ENCODE data around the gene NEURL1. TPM values are rescaled to one million over a fixed set of nuclear protein-coding genes. Genes with fewer than 3 reads are reported as not detected.
A peak's percentile ranks its signal among the peaks of the same experiment; 100 is the strongest.

NEURL1 gene
- total RNA-seq, 2 donors from 2014 or later = 1.4 to 1.8 TPM

DNA sequence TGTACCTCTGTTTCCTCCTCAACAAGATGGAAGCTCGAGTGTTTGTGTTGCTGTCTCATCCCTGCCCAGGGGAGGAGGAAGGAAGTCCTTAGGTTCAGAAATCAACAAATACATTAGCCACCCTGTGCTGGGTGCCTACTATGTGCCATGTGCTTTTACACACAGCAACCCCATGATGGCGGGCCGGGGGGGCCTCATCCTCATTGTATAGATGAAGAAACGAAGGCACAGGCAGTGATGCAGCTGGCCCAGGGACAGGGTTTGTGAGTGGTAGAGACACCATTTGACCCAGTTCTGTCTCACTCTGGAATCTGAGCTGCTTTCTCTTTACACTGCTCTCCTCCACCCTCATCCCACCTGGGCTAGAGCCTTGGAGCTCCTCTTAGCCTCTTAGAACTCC lies 39.5 kb upstream of the NEURL1 start:
- ATAC-seq (no peak), DNase-seq (ENCODE audit: low spot score) (no peak)
- Mint-ChIP-seq H3K27me3 (no peaks in the 10 kb centered on the region), H3K4me1 (ENCODE audit: low read depth in 2 of 2) (peaks cover 27 to 43% of the 10 kb centered on the region in 2 donors), H3K36me3 (no peaks in the 10 kb centered on the region), H3K4me3 (peak overlapping the region; percentile 71), H3K27ac (peak overlapping the region; percentile 64 to 79), H3K9me3 (no peaks in the 10 kb centered on the region)

DNA sequence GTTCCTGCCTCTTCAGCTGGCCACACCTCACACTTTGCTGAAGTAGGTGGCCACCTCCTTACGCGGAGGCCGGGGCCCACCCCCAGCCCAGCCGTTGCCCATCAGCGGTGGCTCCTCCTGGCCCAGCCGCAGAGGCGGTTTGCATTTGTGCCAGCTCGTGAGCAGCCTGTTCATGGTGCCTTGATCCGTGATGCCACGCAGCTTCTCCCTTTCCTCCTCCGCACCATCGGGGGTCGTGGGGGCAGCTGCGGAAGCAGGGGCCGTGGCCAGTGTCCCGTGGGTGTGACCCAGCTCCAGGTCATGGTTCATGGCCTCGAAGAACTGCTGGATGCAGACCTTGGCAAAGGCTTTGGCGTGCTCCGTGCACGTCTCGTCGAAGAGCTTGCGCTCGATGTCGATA lies 38.3 kb upstream of the NEURL1 start:
- Mint-ChIP-seq H3K4me3 (no peak overlapping the region), H3K9me3 (no peaks in the 10 kb centered on the region), H3K36me3 (no peaks in the 10 kb centered on the region), H3K4me1 (ENCODE audit: low read depth in 2 of 2) (peaks cover 21 to 40% of the 10 kb centered on the region in 2 donors), H3K27me3 (no peaks in the 10 kb centered on the region), H3K27ac (no peak overlapping the region)
- ATAC-seq (no peak), DNase-seq (ENCODE audit: low spot score) (no peak)

DNA sequence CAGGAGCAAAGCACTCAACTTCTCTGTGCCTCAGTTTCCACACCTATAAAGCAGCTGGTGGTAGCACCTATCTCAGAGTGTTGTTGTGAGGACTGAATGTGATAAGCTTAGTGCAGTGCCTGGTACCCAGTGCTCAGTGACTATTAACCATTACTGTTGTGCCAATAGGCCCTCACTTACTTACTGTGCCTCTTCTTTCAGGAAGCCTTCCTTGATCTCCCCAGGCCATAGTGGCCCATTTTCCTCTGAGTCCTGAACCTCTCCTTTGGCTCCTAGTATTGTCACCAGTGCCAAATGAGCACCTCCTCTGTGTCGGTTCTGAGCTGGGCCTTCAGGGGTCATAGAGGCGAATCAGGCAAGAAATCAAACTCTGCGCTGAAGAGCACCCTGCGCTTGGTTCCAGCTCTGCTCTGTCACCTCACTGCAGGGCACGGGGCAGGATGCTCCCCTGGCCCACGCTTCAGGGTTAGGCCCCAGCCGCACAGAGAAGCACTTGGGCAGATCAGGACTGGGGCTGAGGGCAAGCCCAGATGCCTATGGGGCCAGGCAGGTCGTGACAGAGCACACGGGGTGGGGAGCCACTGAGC lies 37.3 kb upstream of the NEURL1 start:
- no peak for DNase-seq (ENCODE audit: low spot score)
- Mint-ChIP-seq H3K4me1 (ENCODE audit: low read depth in 2 of 2) (peaks cover 13 to 32% of the 10 kb centered on the region in 2 donors), H3K4me3 (no peak overlapping the region), H3K27ac (no peak overlapping the region), H3K27me3 (no peaks in the 10 kb centered on the region), H3K36me3 (no peaks in the 10 kb centered on the region), H3K9me3 (no peaks in the 10 kb centered on the region)
- no peak for ATAC-seq

DNA sequence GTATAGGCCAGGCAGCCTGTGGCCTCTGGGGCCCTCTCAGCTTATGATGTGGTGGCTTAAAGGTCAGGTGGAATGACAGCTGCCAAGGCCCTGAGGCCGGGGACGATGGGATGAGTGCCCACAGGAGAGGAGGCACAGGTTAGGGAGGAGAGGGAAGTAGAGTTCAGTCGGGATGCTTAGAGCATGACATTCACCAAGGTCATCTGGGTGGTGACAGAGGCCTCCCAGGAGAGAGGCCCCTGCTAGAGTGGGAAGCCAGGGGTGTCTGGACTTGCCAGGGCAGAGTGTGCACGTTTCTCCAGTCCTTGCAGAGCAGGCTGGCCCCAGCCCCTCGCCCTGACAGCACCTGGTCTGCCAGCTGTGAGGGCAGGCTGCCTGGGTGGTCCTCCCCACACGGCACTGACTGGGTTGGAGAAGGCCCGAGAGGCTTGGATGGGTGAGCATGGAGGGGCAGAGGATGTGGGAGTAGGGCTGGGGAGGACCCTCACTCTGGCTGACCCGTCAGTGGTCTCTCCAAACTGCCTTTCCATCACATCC lies 36.3 kb upstream of the NEURL1 start:
- H3K4me3 Mint-ChIP-seq = no peak overlapping the region
- no peaks in the 10 kb centered on the region for H3K27me3 Mint-ChIP-seq
- no peaks in the 10 kb centered on the region for H3K36me3 Mint-ChIP-seq
- no peak for DNase-seq (ENCODE audit: low spot score)
- peaks cover 12 to 26% of the 10 kb centered on the region in 2 donors for H3K4me1 Mint-ChIP-seq (ENCODE audit: low read depth in 2 of 2)
- no peak for ATAC-seq
- H3K27ac Mint-ChIP-seq = peak overlapping the region; percentile 47 to 64
- H3K9me3 Mint-ChIP-seq = no peaks in the 10 kb centered on the region

DNA sequence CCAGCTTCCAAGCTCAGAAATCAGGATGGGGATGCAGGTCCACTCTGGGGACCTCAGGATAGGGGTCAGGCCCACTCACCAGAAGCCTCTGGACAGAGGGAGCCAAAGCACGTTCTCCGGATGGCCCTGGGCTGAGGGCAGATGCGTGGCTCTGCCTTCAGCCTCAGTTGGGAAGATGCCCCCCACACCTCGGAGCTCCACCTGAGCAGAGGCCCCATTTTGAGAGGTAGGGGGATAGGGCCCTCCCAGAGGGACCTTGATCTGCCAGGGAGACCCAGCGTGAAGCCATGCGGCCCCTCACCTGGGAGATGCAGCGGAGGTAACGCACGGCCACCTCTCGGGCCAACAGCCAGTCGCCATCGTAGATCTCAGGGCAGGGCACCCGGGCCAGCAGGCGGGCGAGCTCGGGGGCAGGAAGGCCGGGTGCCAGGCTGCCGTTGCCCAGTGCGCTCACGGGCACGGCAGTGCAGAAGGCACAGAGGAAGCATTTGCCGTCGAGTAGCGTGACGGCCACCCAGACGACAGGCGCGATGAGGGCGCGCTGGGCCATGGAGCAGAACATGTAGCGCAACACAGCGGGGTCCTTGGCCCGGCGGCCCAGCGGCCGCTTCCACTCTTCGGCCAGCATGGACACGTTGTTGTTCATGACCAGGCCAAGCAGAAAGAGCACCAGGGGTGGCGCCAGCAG lies 35.5 kb upstream of the NEURL1 start:
- H3K4me3 Mint-ChIP-seq = no peak overlapping the region
- H3K27ac Mint-ChIP-seq = no peak overlapping the region
- H3K4me1 Mint-ChIP-seq (ENCODE audit: low read depth in 2 of 2) = peaks cover 12 to 21% of the 10 kb centered on the region in 2 donors
- ATAC-seq = no peak
- H3K27me3 Mint-ChIP-seq = no peaks in the 10 kb centered on the region
- no peaks in the 10 kb centered on the region for H3K36me3 Mint-ChIP-seq
- no peak for DNase-seq (ENCODE audit: low spot score)
- no peaks in the 10 kb centered on the region for H3K9me3 Mint-ChIP-seq

DNA sequence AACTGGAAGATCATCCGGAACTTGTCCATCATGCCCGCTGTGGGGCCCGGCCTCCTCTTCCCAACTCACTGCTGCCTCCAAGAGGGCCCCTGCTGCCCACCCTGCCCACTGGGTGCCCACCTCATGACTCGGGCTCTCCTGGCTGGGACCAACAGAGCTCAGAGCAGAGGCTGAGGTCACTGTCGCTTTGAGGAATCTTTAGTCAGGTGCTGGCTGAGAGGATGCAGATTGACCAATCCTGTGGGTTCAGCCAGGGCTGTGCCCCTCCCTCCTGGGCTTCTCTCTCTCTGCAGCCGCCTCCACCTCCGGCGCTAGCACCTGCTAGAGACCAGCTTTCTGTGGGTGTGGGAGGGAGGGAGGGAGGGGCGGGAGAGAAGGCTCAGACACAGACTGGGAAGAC lies 34.8 kb upstream of the NEURL1 start, which contains the start of gene CALHM1:
Gene CALHM1, minus strand, starts transcription at position 181 of the 400 bp plus-strand sequence. Its CDS starts 149 bp downstream, at position 32.
- H3K9me3 Mint-ChIP-seq = no peaks in the 10 kb centered on the region
- DNase-seq (ENCODE audit: low spot score) (no peak), ATAC-seq (peak; percentile 64 to 76)
- peaks cover 8 to 17% of the 10 kb centered on the region in 2 donors for H3K4me1 Mint-ChIP-seq (ENCODE audit: low read depth in 2 of 2)
- H3K27ac Mint-ChIP-seq = peak within 1 kb of the TSS in 1 of 2 donors; percentile 74
- no peaks in the 10 kb centered on the region for H3K27me3 Mint-ChIP-seq
- no peak within 1 kb of the TSS for H3K4me3 Mint-ChIP-seq
- no peaks in the 10 kb centered on the region for H3K36me3 Mint-ChIP-seq

DNA sequence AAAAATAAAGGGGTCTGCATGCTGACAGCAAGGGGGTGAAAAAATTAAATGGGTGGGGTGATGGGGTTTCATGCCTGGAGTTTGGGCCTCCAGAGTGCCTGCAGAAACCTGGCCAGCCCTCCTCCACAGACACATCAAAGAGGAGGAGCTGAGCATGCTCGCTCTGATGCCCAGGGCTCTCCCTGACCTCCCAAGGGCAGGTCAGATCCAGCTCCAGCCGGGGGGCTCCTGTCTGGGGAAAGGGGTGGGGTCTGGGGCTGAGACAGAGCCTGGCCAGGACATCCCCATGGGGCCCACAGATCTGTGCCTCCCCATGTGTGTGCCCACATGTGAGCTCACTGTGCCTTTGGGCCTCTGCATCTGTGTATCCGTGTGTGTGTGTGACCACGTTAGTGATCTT lies 33.9 kb upstream of the NEURL1 start:
- Mint-ChIP-seq H3K9me3 (no peaks in the 10 kb centered on the region), H3K4me1 (ENCODE audit: low read depth in 2 of 2) (peaks cover 5 to 16% of the 10 kb centered on the region in 2 donors), H3K27ac (peak overlapping the region in 1 of 2 donors; percentile 74), H3K27me3 (no peaks in the 10 kb centered on the region), H3K36me3 (no peaks in the 10 kb centered on the region), H3K4me3 (no peak overlapping the region)
- DNase-seq (ENCODE audit: low spot score) (no peak), ATAC-seq (no peak)

DNA sequence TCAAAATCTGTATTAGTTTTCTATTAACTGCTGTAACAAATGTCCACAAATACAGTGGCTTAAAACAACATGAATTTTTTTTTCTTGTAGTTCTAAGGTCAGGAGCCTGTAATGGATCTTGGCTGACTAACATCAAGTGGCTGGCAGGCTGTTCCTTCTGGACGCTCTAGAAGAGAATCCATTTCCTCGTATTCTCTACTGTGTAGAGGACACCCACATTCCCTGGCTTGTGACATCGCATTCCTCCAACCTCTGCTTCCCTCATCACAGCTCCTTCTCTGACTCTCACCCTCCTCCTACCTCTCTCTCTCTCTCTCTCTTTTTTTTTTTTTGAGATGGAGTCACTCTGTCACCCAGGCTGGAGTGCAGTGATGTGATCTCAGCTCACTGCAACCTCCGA lies 30.0 kb upstream of the NEURL1 start:
- Mint-ChIP-seq H3K4me3 (no peak overlapping the region), H3K27ac (peak overlapping the region in 1 of 2 donors; percentile 39), H3K9me3 (no peaks in the 10 kb centered on the region), H3K27me3 (no peaks in the 10 kb centered on the region), H3K4me1 (ENCODE audit: low read depth in 2 of 2) (peaks cover 18 to 27% of the 10 kb centered on the region in 2 donors), H3K36me3 (no peaks in the 10 kb centered on the region)
- ATAC-seq (no peak), DNase-seq (ENCODE audit: low spot score) (no peak)

DNA sequence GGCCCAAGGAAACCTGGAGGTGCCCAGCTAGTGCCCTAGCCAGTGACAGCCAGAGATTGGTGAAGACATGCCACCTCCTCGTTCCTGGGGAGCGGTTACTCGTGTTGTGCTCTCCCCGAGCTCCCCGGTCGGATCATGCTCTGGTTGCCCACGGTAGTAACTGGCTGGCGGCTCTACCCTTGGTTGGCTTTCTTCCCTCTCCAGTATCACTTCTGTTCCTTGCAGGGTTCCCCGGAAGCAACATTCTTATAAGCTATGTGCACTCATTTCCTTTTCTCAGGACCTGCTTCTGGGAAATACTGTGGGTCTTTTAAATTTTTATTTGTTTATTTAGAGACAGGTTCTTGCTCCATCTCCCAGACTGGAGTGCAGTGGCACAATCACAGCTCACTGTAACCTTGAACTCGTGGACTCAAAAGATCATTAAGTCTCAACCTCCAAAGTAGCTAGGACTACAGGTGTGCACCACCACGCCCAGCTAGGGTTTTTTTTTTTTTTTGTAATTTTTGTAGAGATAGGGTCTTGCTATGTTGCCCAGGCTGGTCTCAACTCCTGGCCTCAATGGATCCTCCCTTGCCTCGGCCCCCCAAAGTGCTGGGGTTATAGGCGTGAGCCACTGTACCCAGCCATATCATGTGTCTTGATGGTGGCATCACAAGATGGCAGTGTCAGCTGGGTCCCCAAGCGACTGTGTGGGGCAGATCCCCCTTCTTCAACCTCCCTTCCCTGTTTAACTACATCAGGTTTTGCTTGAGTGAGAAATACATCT lies 27.9 kb upstream of the NEURL1 start:
- Mint-ChIP-seq H3K27ac (no peak overlapping the region), H3K4me3 (no peak overlapping the region), H3K4me1 (ENCODE audit: low read depth in 2 of 2) (peaks cover 23 to 25% of the 10 kb centered on the region in 2 donors), H3K9me3 (no peaks in the 10 kb centered on the region), H3K36me3 (no peaks in the 10 kb centered on the region), H3K27me3 (no peaks in the 10 kb centered on the region)
- DNase-seq (ENCODE audit: low spot score) (no peak), ATAC-seq (no peak)

DNA sequence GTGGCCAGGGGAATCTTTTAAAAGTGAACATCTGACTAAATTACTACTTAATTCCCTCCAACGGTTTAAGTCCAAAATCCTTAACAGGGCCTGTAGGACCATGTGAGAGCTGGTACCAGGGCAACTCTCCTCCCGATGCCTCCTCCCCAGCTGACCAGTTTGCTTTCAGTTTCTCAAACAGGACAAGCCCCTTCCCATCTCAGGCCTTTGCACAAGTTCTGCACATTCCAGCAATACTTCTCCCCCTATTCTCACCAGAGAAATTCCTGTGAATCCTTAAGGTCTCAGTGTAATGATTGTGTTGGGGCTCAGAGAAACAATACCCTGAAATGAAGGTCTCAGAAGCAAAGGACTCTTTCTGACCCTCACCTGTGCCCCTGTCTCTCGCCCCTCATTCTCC lies 26.8 kb upstream of the NEURL1 start:
- H3K9me3 Mint-ChIP-seq = no peaks in the 10 kb centered on the region
- no peak overlapping the region for H3K4me3 Mint-ChIP-seq
- DNase-seq (ENCODE audit: low spot score) (no peak), ATAC-seq (no peak)
- H3K4me1 Mint-ChIP-seq (ENCODE audit: low read depth in 2 of 2) = peaks cover 29 to 34% of the 10 kb centered on the region in 2 donors
- H3K27ac Mint-ChIP-seq = peak overlapping the region; percentile 7 to 50
- H3K27me3 Mint-ChIP-seq = no peaks in the 10 kb centered on the region
- no peaks in the 10 kb centered on the region for H3K36me3 Mint-ChIP-seq

DNA sequence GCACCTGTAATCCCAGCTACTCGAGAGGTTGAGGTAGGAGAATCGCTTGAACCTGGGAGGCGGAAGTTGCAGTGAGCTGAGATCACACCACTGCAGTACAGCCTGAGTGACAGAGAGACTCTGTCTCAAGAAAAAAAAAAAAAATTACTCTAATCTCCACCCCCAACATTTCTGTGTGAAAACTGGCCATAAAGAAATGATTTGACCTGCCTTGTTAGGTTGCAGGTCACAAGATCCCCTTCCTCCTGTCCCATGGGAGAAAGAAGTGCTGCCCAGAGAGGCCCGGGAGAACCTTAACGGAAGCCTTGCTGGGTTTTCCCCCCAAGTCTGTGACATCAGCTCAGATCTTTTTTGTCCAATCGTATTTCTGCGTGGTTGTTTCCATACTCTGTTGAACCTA lies 26.1 kb upstream of the NEURL1 start:
- Mint-ChIP-seq H3K27ac (peak overlapping the region; percentile 50 to 80), H3K9me3 (no peaks in the 10 kb centered on the region), H3K36me3 (no peaks in the 10 kb centered on the region), H3K4me3 (no peak overlapping the region), H3K27me3 (no peaks in the 10 kb centered on the region), H3K4me1 (ENCODE audit: low read depth in 2 of 2) (peaks cover 33 to 41% of the 10 kb centered on the region in 2 donors)
- DNase-seq (ENCODE audit: low spot score) (no peak), ATAC-seq (no peak)

DNA sequence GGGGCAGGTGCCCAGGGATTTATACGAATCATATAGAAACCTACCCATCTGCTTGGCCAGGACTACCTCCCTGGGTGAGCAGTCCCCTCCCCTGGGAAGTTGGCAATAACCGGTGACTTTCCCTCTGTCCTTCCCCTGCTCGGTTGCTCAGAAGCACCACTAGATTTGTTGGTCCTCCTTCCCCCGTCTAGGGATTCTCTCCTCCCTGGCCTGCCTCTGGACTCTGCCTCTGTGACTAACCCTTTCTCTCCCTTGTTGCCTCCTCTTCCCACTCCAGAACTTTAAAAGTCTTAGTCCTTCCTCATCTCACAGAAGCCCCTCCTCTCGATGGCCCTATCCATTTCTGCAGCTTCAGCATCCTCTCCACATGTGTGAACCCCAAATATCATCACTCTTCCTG lies 24.3 kb upstream of the NEURL1 start:
- peak overlapping the region in 1 of 2 donors; percentile 89 for H3K27ac Mint-ChIP-seq
- no peaks in the 10 kb centered on the region for H3K36me3 Mint-ChIP-seq
- no peaks in the 10 kb centered on the region for H3K9me3 Mint-ChIP-seq
- ATAC-seq = no peak
- no peak for DNase-seq (ENCODE audit: low spot score)
- peaks cover 35 to 46% of the 10 kb centered on the region in 2 donors for H3K4me1 Mint-ChIP-seq (ENCODE audit: low read depth in 2 of 2)
- no peaks in the 10 kb centered on the region for H3K27me3 Mint-ChIP-seq
- H3K4me3 Mint-ChIP-seq = no peak overlapping the region

DNA sequence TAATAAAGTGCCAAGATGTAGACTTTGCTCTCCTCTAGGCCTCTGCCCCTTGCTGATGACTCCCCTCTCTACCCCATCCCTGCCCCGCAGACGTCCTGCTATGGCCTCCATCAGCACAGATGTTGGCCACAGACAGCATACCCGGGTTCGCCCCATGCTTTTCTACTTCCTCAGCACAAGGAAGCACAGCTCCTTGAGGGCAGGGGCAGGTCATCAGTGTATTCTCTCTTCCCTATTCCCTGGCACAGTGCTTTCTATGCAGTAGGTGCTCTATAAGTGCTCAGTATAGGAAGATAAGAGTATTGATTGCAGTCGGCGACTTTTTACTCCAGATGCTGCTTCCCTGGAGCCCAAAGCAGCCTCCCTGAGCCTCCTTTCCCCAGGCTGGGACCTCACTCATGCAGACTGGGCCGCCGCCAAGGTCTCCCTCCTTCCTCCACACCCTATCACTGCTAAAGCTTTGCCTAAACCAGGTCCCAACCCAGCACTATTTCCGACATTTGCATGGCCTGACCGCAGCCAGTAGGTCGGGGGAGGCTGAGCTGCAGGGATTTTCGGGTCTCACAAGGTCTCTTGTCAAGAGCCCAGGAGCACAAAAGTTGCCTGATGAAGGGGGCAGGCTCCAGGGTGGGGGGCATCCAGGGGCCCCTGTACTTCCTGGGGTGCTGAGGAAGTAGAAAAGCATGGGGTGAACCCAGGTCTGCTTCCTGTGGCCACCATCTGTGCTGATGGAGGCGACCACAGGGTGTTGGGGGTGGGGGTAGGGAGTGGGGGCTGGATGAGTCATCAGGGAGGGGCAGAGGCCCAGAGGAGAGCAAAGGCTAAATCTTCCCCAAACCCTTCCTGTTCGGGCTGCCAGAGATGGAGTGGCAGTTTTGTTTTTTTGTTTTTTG lies 22.5 kb upstream of the NEURL1 start:
- Mint-ChIP-seq H3K4me1 (ENCODE audit: low read depth in 2 of 2) (peaks cover 34 to 48% of the 10 kb centered on the region in 2 donors), H3K27ac (peak overlapping the region; percentile 88 to 89), H3K4me3 (peak overlapping the region; percentile 76), H3K27me3 (no peaks in the 10 kb centered on the region), H3K36me3 (no peaks in the 10 kb centered on the region), H3K9me3 (no peaks in the 10 kb centered on the region)
- ATAC-seq (peak; percentile 92 to 96), DNase-seq (ENCODE audit: low spot score) (no peak)

All from natural killer cell treated with Interleukin-12 subunit alpha and Interleukin-12 subunit beta and Interleukin-15 and Interleukin-18, amount 100 ng/mL, for 72 hours (primary cell).